Naive B cell (primary cell): ENCODE data around the gene LRRC34. TPM values are rescaled to one million over a fixed set of nuclear protein-coding genes. Genes with fewer than 3 reads are reported as not detected.
A peak's percentile ranks its signal among the peaks of the same experiment; 100 is the strongest.

ENCODE experiments used
- ATAC-seq, 2 donors: fragments of 150-1000 bp; cut with Tn5 transposase; 2 replicates each; pipeline ENCODE4 v1.10.0; 2021; ENCODE audit warnings: low read depth in 2 of 2, mild to moderate bottlenecking in 2 of 2, moderate library complexity in 2 of 2
- DNase-seq: peaks from one replicate; pipeline ENCODE4 v3.0.0; 2022
- H3K27ac Mint-ChIP-seq, 6 donors: one replicate each; pipeline ENCODE4 v1.8.0; 2020 to 2022; ENCODE audit warnings: mild to moderate bottlenecking in 6 of 6, mixed read lengths in 6 of 6, moderate library complexity in 5 of 6, inconsistent platforms in 2 of 6
- H3K27me3 Mint-ChIP-seq, 3 donors: one replicate each; pipeline ENCODE4 v1.8.0; 2021 to 2022; ENCODE audit warnings: mixed read lengths in 3 of 3, mild to moderate bottlenecking in 1 of 3
- H3K36me3 Mint-ChIP-seq, 2 donors: one replicate each; pipeline ENCODE4 v1.8.0; 2020 to 2022; ENCODE audit warnings: mixed read lengths in 2 of 2, inconsistent platforms in 1 of 2, mild to moderate bottlenecking in 1 of 2
- H3K4me1 Mint-ChIP-seq, 3 donors: one replicate each; pipeline ENCODE4 v1.8.0; 2020 to 2022; ENCODE audit warnings: mixed read lengths in 3 of 3, inconsistent platforms in 1 of 3, mild to moderate bottlenecking in 1 of 3, moderate library complexity in 1 of 3
- H3K4me3 Mint-ChIP-seq, 8 donors: one replicate each; pipeline ENCODE4 v1.8.0; 2020 to 2022; ENCODE audit warnings: mild to moderate bottlenecking in 8 of 8, mixed read lengths in 8 of 8, moderate library complexity in 8 of 8, inconsistent platforms in 2 of 8
- H3K9me3 Mint-ChIP-seq, 7 donors: one replicate each; pipeline ENCODE4 v1.8.0; 2020 to 2022; ENCODE audit warnings: mixed read lengths in 7 of 7, mild to moderate bottlenecking in 5 of 7, inconsistent platforms in 2 of 7, moderate library complexity in 1 of 7
- polyA plus RNA-seq, 6 donors: library from polyadenylated mRNA; unstranded; fragments of 300-500 nt; fragmentation: Illumina TruSeq; gene quantifications; one replicate each; pipeline ENCODE4 v1.2.3, GENCODE V29; 2021; ENCODE audit warnings: low read depth in 6 of 6

The LRRC34 gene
- polyA plus RNA-seq, 6 donors from 2014 or later = 0.49 to 4.3 (median 1.8) TPM

DNA sequence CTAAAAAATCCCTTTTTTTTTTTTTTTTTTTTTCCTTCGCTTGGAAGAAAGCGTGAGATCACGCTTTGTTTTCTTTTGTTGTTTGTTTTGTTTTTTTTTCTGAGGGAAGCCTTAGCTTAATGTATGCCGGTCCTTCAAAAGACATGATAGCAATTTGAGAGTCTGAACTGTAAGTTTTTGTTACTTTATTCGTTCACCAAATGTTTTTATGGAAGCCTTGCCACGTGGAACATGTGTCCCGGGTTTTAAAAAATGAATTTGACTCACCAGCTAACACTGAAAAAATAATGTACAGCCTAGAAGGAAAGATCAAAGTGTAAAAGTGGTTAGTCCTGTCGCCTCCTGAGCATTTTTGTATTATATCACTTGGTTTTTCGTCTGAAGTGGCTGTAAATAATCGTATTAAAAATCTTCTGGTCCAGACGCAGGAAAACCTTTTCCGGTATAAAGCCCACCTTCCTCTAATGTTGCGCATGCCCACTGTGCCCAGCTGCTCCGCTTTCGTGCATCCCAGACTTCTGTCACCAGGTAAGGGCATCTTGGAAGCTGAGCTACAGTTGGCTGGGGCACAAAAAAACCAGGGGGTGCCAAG lies 40.3 kb downstream of the LRRC34 start:
- DNase-seq (no peak), ATAC-seq (peak; percentile 22 to 27)
- peaks cover 22 to 45% (median 44%) of the 10 kb centered on the region in 3 donors for H3K4me1 Mint-ChIP-seq
- peak overlapping the region; percentile 97 to 100 (median 99) for H3K4me3 Mint-ChIP-seq
- peaks cover 0 to 12% (median 0%) of the 10 kb centered on the region in 7 donors for H3K9me3 Mint-ChIP-seq
- peaks cover 0 to 4% (median 0%) of the 10 kb centered on the region in 3 donors for H3K27me3 Mint-ChIP-seq
- peaks cover 4 to 8% of the 10 kb centered on the region in 2 donors for H3K36me3 Mint-ChIP-seq
- H3K27ac Mint-ChIP-seq = peak overlapping the region; percentile 99 to 100 (median 99)

GRCh38 chr3:169771497-169772304 lies 41.0 kb downstream of the LRRC34 start:
- Mint-ChIP-seq H3K36me3 (peaks cover 4 to 8% of the 10 kb centered on the region in 2 donors), H3K27me3 (peaks cover 0 to 4% (median 0%) of the 10 kb centered on the region in 3 donors), H3K9me3 (peaks cover 0 to 12% (median 0%) of the 10 kb centered on the region in 7 donors), H3K4me3 (peak overlapping the region; percentile 97 to 100 (median 99)), H3K4me1 (peaks cover 22 to 46% (median 38%) of the 10 kb centered on the region in 3 donors), H3K27ac (peak overlapping the region; percentile 99 to 100 (median 99))
- ATAC-seq (peak; percentile 10 to 16), DNase-seq (peak; percentile 81)

DNA sequence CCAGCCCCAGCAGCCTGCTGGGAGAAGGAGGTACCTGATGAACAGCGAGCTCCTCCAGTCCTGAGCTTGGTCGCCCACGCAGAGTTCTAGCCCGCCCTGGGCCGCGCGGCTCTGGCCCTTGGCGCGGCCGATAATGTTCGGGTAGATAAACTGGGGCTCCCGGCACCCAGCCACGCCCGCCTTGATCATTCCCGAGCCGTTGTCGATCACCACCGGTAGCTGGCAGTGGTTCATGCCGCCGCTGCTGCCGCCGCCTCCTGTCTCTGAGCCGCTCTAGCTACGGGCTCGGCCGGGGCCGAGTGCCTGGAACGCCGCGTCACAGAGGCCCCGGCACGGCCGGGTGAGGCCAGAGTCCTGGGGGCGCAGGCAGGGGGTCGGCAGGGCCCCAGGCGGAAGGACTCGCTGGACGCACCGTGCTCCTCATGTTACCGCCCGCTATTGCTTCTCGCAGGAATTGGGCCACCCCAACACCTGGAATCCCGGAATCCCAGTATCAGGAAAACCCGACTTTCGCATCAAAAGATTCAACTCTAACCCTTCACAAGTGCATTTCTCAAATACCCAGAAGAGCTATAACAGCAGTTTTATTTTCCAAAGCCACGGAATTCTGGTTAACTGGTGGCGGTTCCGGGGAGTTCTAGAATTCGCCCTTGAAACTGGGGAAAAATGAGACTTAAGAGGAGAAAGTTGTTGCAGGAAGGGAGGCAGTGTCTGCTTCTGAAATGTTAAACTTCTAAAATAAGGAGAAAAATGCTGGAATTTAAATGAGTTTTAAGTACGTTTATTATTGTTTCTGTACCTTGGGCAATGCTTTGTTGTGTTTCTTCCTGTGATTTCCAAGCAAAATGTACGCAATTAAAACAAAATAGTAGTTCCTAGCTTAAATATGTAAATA lies 43.2 kb downstream of the LRRC34 start, which contains the start of gene ACTRT3:
TSS of gene ACTRT3 (minus strand) at position 275 of the 895 bp plus-strand sequence. CDS start at position 234, 41 bp downstream.
- DNase-seq (peak; percentile 48), ATAC-seq (peak; percentile 6)
- Mint-ChIP-seq H3K9me3 (peaks cover 0 to 22% (median 5%) of the 10 kb centered on the region in 7 donors), H3K36me3 (peaks cover 4 to 8% of the 10 kb centered on the region in 2 donors), H3K4me1 (peaks cover 17 to 40% (median 27%) of the 10 kb centered on the region in 3 donors), H3K27ac (peak within 1 kb of the TSS; percentile 65 to 92 (median 84)), H3K4me3 (peak within 1 kb of the TSS; percentile 84 to 93 (median 92)), H3K27me3 (peaks cover 0 to 4% (median 0%) of the 10 kb centered on the region in 3 donors)

- no peaks in the 10 kb centered on the region for H3K36me3 Mint-ChIP-seq
- DNase-seq = peak; percentile 88
- peak within 1 kb of the TSS; percentile 91 to 100 (median 97) for H3K4me3 Mint-ChIP-seq
- H3K27ac Mint-ChIP-seq = peak within 1 kb of the TSS; percentile 87 to 99 (median 98)
- peaks cover 0 to 14% (median 5%) of the 10 kb centered on the region in 7 donors for H3K9me3 Mint-ChIP-seq
- peaks cover 0 to 33% (median 18%) of the 10 kb centered on the region in 3 donors for H3K4me1 Mint-ChIP-seq
- no peaks in the 10 kb centered on the region for H3K27me3 Mint-ChIP-seq
- ATAC-seq = peak; percentile 79 to 81
These were observed 47.7 kb downstream of the LRRC34 start, which contains the start of gene TERC for GRCh38 chr3:169764882-169765612. TERC (minus strand) TSS chr3:169765060.

DNA sequence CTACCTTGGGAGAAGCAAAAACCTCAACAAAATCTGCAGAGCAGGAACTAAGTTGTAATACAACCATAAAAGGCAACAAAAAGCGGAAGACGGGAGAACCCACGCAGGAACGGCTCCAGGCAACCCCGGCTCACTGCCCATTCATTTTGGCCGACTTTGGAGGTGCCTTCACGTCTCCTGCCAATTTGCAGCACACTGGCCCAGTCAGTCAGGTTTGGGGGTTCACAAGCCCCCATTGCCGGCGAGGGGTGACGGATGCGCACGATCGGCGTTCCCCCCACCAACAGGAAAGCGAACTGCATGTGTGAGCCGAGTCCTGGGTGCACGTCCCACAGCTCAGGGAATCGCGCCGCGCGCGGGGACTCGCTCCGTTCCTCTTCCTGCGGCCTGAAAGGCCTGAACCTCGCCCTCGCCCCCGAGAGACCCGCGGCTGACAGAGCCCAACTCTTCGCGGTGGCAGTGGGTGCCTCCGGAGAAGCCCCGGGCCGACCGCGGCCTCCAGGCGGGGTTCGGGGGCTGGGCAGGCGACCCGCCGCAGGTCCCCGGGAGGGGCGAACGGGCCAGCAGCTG lies 48.3 kb downstream of the LRRC34 start:
- no peaks in the 10 kb centered on the region for H3K27me3 Mint-ChIP-seq
- peak; percentile 57 to 59 for ATAC-seq
- peak overlapping the region; percentile 91 to 100 (median 97) for H3K4me3 Mint-ChIP-seq
- no peaks in the 10 kb centered on the region for H3K36me3 Mint-ChIP-seq
- H3K9me3 Mint-ChIP-seq = peaks cover 0 to 14% (median 5%) of the 10 kb centered on the region in 7 donors
- peak; percentile 74 for DNase-seq
- peaks cover under 1 to 29% (median 17%) of the 10 kb centered on the region in 3 donors for H3K4me1 Mint-ChIP-seq
- H3K27ac Mint-ChIP-seq = peak overlapping the region; percentile 87 to 99 (median 98)

DNA sequence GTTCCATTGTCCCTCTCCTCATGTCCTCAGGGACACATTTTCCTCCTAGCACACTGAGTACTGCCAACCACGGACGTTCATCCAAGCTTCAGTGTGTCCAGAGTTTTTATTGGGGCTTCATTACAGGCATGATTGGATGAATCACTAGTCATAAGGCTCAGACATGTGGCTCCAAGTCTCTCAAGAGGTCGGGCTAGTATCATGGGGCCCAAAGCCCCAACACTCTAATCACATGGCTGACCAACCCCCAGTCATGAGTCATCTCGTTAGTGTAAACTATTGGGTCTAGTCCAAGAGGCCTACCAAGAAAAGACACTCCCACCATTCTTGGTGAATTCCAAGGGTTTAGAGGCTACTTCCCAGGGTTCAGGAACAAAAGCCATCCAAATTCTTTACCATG lies 52.2 kb downstream of the LRRC34 start:
- H3K36me3 Mint-ChIP-seq = no peaks in the 10 kb centered on the region
- no peak overlapping the region for H3K27ac Mint-ChIP-seq
- H3K4me1 Mint-ChIP-seq = peaks cover 7 to 28% (median 12%) of the 10 kb centered on the region in 3 donors
- no peak overlapping the region for H3K4me3 Mint-ChIP-seq
- no peak for DNase-seq
- H3K27me3 Mint-ChIP-seq = peaks cover 0 to 10% (median under 1%) of the 10 kb centered on the region in 3 donors
- H3K9me3 Mint-ChIP-seq = peaks cover 0 to 5% (median 0%) of the 10 kb centered on the region in 7 donors
- ATAC-seq = no peak

GRCh38 chr3:169759256-169759655 lies 53.4 kb downstream of the LRRC34 start:
- no peak for DNase-seq
- H3K36me3 Mint-ChIP-seq = no peaks in the 10 kb centered on the region
- no peaks in the 10 kb centered on the region for H3K9me3 Mint-ChIP-seq
- H3K27ac Mint-ChIP-seq = peak overlapping the region in 2 of 6 donors; percentile 1 to 66
- ATAC-seq = no peak
- peaks cover 7 to 20% (median 7%) of the 10 kb centered on the region in 3 donors for H3K4me1 Mint-ChIP-seq
- H3K4me3 Mint-ChIP-seq = peak overlapping the region in 1 of 8 donors; percentile 0
- H3K27me3 Mint-ChIP-seq = peaks cover 7 to 19% (median 9%) of the 10 kb centered on the region in 3 donors

DNA sequence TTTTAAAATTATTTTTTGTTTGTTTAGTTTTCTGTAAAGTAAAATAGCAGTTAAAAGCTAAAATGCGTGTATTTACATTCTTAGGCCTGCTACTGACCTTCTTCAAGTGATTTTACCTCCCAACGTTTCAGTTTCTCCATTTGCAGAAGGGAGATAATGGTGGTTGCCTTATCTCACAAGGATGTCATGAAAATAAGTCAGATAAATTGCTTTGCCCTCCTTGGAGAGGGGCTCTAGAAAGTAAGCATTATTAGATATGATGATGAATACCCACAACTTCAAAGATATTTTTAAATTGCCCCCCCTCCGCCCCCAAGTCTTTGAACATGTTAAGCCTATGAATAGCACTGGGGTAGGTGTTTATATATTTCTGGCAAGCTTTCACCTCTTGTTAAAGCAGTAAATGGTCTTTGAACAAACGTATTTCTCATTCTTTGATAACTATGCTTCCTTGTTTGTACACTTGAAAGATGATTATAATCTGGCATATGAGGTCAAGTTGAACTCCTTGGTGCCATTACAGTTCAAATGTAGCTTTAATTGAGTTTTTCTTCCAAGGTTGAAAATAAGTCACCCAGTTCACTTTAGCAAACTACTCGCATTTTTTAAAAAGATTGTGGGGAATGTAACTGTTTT lies 54.2 kb downstream of the LRRC34 start:
- ATAC-seq (no peak), DNase-seq (no peak)
- Mint-ChIP-seq H3K27me3 (peaks cover 7 to 19% (median 10%) of the 10 kb centered on the region in 3 donors), H3K4me3 (no peak overlapping the region), H3K27ac (no peak overlapping the region), H3K9me3 (no peaks in the 10 kb centered on the region), H3K36me3 (no peaks in the 10 kb centered on the region), H3K4me1 (peaks cover 4 to 12% (median 7%) of the 10 kb centered on the region in 3 donors)

- Mint-ChIP-seq H3K4me3 (no peak overlapping the region), H3K27ac (no peak overlapping the region), H3K27me3 (peaks cover 14 to 28% (median 21%) of the 10 kb centered on the region in 3 donors), H3K9me3 (no peaks in the 10 kb centered on the region), H3K36me3 (no peaks in the 10 kb centered on the region), H3K4me1 (peaks cover 4 to 7% (median 6%) of the 10 kb centered on the region in 3 donors)
- no peak for ATAC-seq
- DNase-seq = no peak
These were observed 57.2 kb downstream of the LRRC34 start for GRCh38 chr3:169755488-169755887.

GRCh38 chr3:169754711-169755110 lies 58.0 kb downstream of the LRRC34 start:
- ATAC-seq = no peak
- Mint-ChIP-seq H3K27me3 (peaks cover 21 to 28% (median 22%) of the 10 kb centered on the region in 3 donors), H3K27ac (no peak overlapping the region), H3K4me1 (peaks cover 4 to 7% (median 6%) of the 10 kb centered on the region in 3 donors), H3K4me3 (no peak overlapping the region), H3K36me3 (no peaks in the 10 kb centered on the region), H3K9me3 (no peaks in the 10 kb centered on the region)
- no peak for DNase-seq

DNA sequence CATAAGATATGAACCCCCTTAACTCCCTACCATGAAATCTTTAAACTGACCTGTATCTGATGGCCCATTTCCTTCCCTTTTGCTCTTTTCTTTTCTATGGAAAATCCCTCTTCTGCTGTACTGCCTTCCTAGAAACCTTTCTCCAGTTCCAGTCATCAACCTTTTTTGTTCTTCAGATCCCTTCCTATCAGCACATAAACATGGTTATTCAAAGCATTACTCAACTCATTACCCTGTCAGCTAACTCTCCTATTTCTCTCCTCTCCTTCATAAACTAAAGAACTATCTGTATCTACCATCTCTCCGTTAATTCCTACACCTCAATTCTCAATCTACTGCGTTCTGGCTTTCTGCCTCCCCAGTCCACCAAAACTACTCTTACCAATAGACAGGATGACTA lies 60.8 kb downstream of the LRRC34 start:
- H3K4me3 Mint-ChIP-seq = no peak overlapping the region
- H3K36me3 Mint-ChIP-seq = no peaks in the 10 kb centered on the region
- H3K27me3 Mint-ChIP-seq = peaks cover 42 to 50% (median 46%) of the 10 kb centered on the region in 3 donors
- DNase-seq (no peak), ATAC-seq (no peak)
- peak overlapping the region in 1 of 6 donors; percentile 33 for H3K27ac Mint-ChIP-seq
- no peaks in the 10 kb centered on the region for H3K4me1 Mint-ChIP-seq
- no peaks in the 10 kb centered on the region for H3K9me3 Mint-ChIP-seq
